GM23248 (cell line): Measurements from ENCODE around the gene RAPGEF3.

Source experiments
- EZH2 ChIP-seq: fragments of 200-600 bp; sonication (generic); IDR thresholded peaks from 2 replicates; pipeline ENCODE4 v1.6.1; 2018; ENCODE audit warnings: antibody characterized with exemption, mild to moderate bottlenecking; ENCODE audit not compliant: insufficient read depth, poor library complexity, severe bottlenecking
- EZH2phosphoT487 ChIP-seq: fragments of 200-600 bp; sonication (generic); IDR thresholded peaks from 2 replicates; pipeline ENCODE4 v1.6.1; 2018; ENCODE audit warnings: antibody characterized with exemption, moderate library complexity, mild to moderate bottlenecking, low read depth; ENCODE audit not compliant: insufficient read depth

GRCh38 chr12:47742253-47742825, 16.3 kb downstream of the RAPGEF3 start:
- TF ChIP-seq EZH2 (no peak), EZH2phosphoT487 (no peak)
